Measurements from ENCODE around the gene SMAD6.

The SMAD6 gene

GRCh38 chr15:66700412-66700801, 1.6 kb upstream of the SMAD6 start:
- DNase-seq, result no peak
- in situ Hi-C loops (cut with MboI; ENCODE audit: low pct_unique_long_range_greater_than_20kb, low sequenced_read_pairs), result no loop called here

- in situ Hi-C loops (cut with MboI; ENCODE audit: low pct_unique_long_range_greater_than_20kb, low sequenced_read_pairs), result no loop called here
- DNase-seq, result peak; percentile 99
Measured at GRCh38 chr15:66700802-66701421, 1.1 kb upstream of the SMAD6 start.

- DNase-seq, result peak; percentile 83
- in situ Hi-C loops (cut with MboI; ENCODE audit: low pct_unique_long_range_greater_than_20kb, low sequenced_read_pairs), result no loop called here
Measured at GRCh38 chr15:66701422-66702034, 508 bp upstream of the SMAD6 start.

GRCh38 chr15:66702787-66703539, 927 bp downstream of the SMAD6 start:
- in situ Hi-C loops (cut with MboI; ENCODE audit: low pct_unique_long_range_greater_than_20kb, low sequenced_read_pairs), result no loop called here
- peak; percentile 60 for DNase-seq

GRCh38 chr15:66703540-66703941, 1.5 kb downstream of the SMAD6 start:
- in situ Hi-C loops (cut with MboI; ENCODE audit: low pct_unique_long_range_greater_than_20kb, low sequenced_read_pairs), result no loop called here
- no peak for DNase-seq

GRCh38 chr15:66704019-66704802, 2.2 kb downstream of the SMAD6 start:
- in situ Hi-C loops (cut with MboI; ENCODE audit: low pct_unique_long_range_greater_than_20kb, low sequenced_read_pairs), result no loop called here
- no peak for DNase-seq

GRCh38 chr15:66704803-66705153, 2.7 kb downstream of the SMAD6 start:
- no peak for DNase-seq
- in situ Hi-C loops (cut with MboI; ENCODE audit: low pct_unique_long_range_greater_than_20kb, low sequenced_read_pairs), result no loop called here

- no peak for DNase-seq
- in situ Hi-C loops (cut with MboI; ENCODE audit: low pct_unique_long_range_greater_than_20kb, low sequenced_read_pairs), result no loop called here
Measured at GRCh38 chr15:66705277-66706146, 3.5 kb downstream of the SMAD6 start.

- no peak for DNase-seq
- in situ Hi-C loops (cut with MboI; ENCODE audit: low pct_unique_long_range_greater_than_20kb, low sequenced_read_pairs), result no loop called here
Measured at GRCh38 chr15:66706225-66706732, 4.2 kb downstream of the SMAD6 start.

GRCh38 chr15:66706840-66707239, 4.8 kb downstream of the SMAD6 start:
- no peak for DNase-seq
- in situ Hi-C loops (cut with MboI; ENCODE audit: low pct_unique_long_range_greater_than_20kb, low sequenced_read_pairs), result no loop called here

- in situ Hi-C loops (cut with MboI; ENCODE audit: low pct_unique_long_range_greater_than_20kb, low sequenced_read_pairs), result no loop called here
- DNase-seq, result no peak
Measured at GRCh38 chr15:66707310-66708082, 5.5 kb downstream of the SMAD6 start.

- no peak for DNase-seq
- in situ Hi-C loops (cut with MboI; ENCODE audit: low pct_unique_long_range_greater_than_20kb, low sequenced_read_pairs), result no loop called here
Measured at GRCh38 chr15:66708389-66708788, 6.4 kb downstream of the SMAD6 start.

GRCh38 chr15:66709884-66710283, 7.8 kb downstream of the SMAD6 start:
- DNase-seq, result no peak
- in situ Hi-C loops (cut with MboI; ENCODE audit: low pct_unique_long_range_greater_than_20kb, low sequenced_read_pairs), result no loop called here

GRCh38 chr15:66711260-66711659, 9.2 kb downstream of the SMAD6 start:
- DNase-seq, result no peak
- in situ Hi-C loops (cut with MboI; ENCODE audit: low pct_unique_long_range_greater_than_20kb, low sequenced_read_pairs), result no loop called here

GRCh38 chr15:66711862-66712261, 9.8 kb downstream of the SMAD6 start:
- in situ Hi-C loops (cut with MboI; ENCODE audit: low pct_unique_long_range_greater_than_20kb, low sequenced_read_pairs), result no loop called here

GRCh38 chr15:66713843-66714508, 11.9 kb downstream of the SMAD6 start:
- DNase-seq, result no peak
- in situ Hi-C loops (cut with MboI; ENCODE audit: low pct_unique_long_range_greater_than_20kb, low sequenced_read_pairs), result no loop called here

More at GRCh38 chr15:66711862-66712261, 9.8 kb downstream of the SMAD6 start:
- no peak for DNase-seq

- in situ Hi-C loops (cut with MboI; ENCODE audit: low pct_unique_long_range_greater_than_20kb, low sequenced_read_pairs), result no loop called here
- DNase-seq, result no peak
Measured at GRCh38 chr15:66714543-66714981, 12.5 kb downstream of the SMAD6 start.
